Stimulated activated CD8-positive, alpha-beta memory T cell treated with anti-CD3 and anti-CD28 coated beads, Interleukin-12 subunit alpha, Interleukin-12 subunit beta, amount 100 ng/mL, for 1 hour (primary cell): ENCODE data around the gene CHRNA4.
"Not testable (repeated sequence)": the region's sequence is repeated elsewhere in the genome, so short reads cannot be mapped to it uniquely, and the experiment has no call there.

Source experiments
- DNase-seq: peaks from one replicate; pipeline ENCODE4 v3.0.0-alpha.2; 2020; ENCODE audit warnings: low read depth

CHRNA4 gene

DNA sequence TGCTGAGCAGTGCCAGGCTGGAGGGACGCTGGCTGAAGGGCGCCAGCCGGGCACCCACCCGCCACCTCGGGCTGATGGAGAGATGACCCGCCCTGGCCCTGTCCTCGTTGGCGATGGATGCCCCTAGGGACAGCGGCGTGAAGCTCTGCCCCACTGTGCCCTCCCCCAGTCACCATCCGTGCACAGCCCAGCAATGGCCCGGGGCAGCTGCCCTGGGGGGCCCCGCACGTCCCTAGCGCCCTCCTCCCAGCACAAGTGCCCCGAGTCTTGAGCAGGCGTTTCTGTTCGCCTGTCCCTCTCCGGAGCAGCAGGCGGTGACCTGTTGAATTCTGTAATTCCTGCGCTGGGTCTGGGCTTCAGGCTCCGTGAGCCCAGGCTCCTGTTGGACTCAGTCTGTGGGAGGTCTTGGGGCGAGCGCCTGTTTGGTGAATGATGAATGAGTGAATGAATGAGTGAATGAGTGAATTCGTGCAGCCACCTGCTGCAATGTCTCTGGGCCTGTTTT, 36.8 kb upstream of the CHRNA4 start:
- no peak for DNase-seq

DNA sequence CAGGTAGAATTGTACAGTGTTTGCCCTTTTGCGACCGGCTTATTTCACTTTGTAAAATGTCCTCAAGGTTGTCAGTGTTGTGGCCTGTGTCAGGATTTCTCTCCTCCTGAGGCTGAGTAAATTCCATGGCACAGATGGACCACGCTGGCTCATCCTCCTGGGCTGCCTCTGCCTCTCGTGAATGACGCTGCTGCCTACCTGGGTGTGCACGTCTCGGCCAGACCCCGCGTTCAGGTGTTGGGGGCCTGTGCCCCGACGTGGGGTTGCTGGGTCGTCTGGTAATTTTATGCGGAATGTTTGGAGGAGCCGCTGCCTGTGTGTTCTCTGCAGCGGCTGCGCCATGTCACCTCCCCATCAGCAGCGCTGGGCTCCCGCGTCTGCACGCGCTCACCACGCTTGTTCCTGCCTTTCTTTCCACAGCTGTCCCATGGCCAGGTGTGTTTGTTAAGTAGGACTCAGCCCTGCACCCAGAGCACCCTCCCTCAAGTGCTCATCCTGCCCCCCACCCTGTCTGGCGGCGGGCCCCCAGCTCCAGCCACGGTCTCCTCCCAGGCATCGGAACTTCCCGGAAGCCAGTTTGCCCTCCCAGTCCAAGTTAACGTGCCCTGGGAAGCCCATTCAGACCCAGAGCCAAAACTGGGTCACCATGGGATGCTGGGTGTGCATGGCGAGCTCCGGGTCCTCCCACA, 36.1 kb upstream of the CHRNA4 start:
- DNase-seq, result no peak

DNA sequence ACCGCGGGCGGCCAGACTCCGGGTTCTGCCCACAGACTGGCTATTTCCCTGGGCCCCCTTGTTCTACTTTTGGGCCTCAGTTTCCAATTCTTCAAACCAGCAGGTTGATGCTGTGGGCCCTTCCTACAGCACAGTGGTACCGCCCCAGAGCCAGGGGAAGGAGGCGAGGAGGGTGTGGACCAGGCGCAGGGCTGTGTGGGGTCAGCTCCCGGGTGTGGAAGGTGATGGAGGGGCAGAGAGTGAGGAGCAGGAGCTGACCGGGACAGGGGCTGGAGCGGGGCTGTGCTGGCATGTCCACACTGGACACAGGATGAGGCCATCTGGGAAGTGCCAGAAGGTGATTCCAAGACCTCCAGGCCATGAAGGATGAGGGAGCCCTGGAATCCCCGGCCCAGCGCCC, 35.2 kb upstream of the CHRNA4 start:
- no peak for DNase-seq

DNA sequence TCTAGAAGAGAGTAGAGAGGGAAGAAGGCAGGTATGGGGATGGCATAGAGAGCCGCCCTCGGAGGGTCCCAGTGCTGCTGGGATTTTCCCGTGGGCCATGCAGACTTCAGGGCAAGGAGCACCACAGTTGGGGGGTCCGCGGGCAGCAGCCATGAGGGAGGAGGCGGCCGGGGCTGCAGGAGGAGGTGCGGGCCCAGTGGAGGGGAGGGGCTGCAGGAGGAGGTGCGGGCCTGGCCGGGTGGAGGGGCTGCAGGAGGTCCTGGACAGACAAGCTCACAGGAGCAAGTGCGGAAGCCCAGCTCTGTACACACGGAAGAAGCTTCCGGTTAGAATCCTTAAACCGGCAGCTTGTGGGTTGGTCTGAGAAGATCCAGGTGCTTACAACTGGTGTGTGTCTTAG, 34.6 kb upstream of the CHRNA4 start:
- no peak for DNase-seq

- no peak for DNase-seq
Measured at GRCh38 chr20:63394920-63395455, 33.8 kb upstream of the CHRNA4 start.

DNA sequence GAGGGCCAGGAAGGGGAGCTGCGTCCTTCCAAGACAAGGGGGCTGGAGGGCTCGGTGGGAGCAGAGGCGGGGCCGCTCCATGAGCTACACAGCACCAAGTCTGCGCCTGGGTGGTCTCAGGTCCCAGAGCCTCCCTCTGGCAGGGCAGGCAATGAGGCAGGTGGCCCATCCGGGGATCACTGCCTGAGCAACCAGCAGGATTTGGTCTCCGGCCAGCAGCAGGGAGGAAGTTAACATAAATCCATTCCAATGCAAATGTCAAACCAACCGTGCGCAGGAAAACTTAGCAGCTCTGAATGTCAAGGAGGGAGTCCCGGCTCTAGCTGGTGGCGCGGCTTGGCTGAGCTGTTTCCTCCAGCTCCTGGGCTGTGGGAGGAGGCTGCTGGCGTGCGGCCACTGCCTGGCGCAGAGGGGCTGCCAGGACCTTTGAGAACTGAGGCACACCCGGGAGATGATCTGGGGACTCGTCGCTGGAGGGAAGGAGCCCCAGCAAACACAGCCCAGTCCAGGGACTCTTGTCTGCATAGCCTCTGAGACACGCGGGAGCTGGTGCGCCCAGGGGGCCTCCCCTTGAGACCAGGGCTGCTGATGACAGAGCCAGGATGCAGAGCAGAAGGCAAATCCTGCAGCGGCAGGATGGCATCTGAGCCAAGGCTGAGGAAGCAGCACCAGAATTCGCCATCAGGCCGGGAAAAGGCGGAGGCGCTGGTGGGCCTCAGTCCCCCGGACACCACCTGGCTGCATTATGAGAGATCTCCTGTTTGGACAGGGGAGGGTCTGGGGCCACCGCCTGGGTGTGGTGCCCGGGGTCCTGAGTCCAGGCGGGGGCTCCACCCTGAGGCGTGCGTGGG, 33.1 kb upstream of the CHRNA4 start:
- no peak for DNase-seq

- DNase-seq, result no peak
Measured at GRCh38 chr20:63393566-63393965, 32.4 kb upstream of the CHRNA4 start.

- DNase-seq, result no peak
Measured at GRCh38 chr20:63392465-63393365, 31.6 kb upstream of the CHRNA4 start.

- DNase-seq, result no peak
Measured at GRCh38 chr20:63387917-63388316, 26.8 kb upstream of the CHRNA4 start.

DNA sequence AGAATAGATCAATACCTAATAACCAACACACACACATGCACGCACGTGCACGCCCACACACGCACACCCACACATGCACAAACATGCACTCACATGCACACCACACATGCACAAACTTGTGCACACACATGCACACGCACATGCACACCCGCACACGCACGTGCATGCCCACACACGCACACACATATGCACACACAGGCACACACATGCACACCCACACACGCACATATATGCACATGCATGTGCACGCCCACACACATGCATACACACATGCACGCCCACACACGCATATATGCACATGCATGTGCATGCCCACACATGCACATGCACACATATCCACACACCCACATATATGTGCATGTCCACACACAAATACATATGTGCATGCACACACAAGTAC, 26.2 kb upstream of the CHRNA4 start:
- DNase-seq, result no peak

DNA sequence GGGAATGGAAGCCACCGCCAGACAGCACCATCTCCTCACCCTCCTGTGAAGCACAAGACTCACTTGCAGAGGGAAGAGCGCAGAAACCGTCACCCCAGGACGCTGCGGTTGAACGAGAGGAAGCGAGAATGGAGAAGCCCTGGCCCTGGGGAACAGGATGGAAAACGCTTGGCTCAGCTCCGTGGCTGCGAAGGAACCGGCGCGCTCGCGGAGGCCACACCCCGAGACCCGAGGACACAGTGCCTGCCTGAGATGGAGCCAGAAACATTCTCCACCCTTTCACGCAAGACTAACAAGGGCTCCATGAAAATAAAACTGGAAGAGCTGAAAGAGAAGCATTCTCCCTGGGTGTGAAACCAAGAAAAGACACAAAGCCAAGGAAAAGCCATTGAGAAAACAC, 25.3 kb upstream of the CHRNA4 start:
- DNase-seq, result no peak

DNA sequence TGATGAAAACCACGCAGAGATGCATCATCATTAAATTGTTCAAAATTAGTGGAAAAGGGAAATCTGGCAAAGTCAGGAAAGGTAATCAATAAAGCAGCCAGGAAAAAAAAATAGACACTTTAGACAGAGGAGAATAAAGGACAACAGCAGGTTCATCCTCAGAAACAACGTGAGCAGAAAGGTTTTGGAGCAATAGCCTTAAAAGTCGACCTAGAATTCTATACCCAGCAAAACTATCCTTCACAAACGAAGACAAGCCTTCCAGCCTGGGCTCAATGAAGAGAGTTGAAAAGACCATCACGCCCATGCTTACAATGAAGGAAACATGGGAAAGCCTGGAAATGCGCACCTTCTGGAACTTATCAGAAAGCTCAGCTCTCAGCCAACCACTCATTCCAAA, 24.7 kb upstream of the CHRNA4 start:
- no peak for DNase-seq

DNA sequence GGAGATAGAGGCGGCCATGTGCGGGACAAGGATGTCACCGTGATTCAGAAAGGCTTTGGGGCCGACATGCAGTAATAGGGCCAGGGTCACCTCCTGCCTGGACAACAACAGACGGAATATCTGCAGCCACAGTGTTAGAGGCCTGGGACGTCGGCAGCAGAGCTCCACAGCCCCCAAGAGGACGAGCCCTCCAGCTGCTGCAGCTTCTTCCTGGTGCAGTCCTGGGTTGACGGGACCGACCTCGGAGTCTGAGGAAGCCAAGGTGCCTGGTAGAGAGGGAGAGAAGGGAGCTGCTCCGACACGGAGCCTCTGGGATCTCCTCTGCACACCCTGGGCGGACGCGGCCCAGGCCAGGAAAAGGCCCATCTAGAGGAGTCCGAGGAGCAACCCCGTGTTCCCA, 23.2 kb upstream of the CHRNA4 start:
- no peak for DNase-seq

DNA sequence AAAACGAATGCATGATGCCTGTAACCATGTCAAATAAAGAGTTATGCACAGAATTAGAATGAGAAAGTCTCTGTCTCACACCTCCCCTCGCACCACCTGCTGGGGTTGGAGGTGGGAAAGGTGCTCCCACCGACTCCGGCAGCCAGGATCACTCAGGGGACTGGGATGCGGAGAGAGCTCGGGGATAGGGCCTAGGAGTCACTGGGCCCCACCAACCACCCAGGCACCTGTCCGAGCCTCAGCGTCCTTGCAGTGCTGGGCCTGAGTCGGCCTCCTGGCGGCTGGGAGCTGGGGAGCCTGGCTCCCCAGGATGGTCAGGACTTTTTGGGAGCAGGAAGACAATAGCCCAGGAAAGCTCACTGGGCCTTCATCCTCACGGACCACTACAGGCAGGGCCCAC, 22.4 kb upstream of the CHRNA4 start:
- DNase-seq, result no peak

- DNase-seq, result no peak
Measured at GRCh38 chr20:63382551-63383300, 21.6 kb upstream of the CHRNA4 start.

- no peak for DNase-seq
Measured at GRCh38 chr20:63381781-63382431, 20.8 kb upstream of the CHRNA4 start.

- no peak for DNase-seq
Measured at GRCh38 chr20:63380346-63380870, 19.3 kb upstream of the CHRNA4 start.

GRCh38 chr20:63379872-63380271, 18.7 kb upstream of the CHRNA4 start:
- DNase-seq, result not testable (repeated sequence)

DNA sequence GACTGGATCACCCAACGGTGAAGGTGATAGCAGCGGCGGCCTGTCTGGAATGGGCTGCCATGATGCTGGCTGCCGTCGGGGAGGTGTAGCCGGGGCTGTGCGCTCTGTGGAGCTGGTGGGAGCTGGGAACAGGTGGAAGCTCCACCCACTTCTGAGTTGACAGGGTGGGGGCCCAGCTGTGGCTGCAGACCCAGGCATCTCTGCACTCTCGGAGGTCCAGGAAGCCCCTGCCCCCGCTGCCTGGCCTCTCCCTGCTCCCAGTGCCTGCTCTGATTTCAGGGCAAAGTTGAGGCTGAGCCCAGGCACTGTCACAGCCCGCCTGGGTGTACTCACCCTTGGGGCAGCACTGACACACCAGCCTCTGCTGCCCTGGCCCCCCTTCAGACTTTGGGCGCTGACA, 18.1 kb upstream of the CHRNA4 start:
- no peak for DNase-seq

DNA sequence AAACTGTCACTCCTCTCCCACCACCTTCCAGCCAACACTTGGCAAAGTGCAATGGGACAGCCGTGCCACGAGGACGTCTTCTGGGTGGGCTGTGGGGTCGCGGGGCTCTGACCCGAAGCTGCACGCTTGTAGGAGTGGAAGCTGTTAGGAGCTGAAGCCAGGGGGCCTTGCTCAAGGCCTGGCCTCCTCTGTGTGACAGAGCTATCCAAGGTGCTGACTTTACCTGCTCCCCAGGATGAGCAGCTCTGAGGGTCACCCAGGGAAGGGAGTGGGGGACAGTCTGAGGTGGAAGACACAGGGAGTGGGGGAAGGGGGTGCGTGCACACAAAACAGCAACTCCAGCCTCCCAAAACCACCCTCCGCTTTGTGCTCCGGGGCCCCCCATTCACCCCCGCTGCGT, 17.5 kb upstream of the CHRNA4 start:
- DNase-seq, result no peak

DNA sequence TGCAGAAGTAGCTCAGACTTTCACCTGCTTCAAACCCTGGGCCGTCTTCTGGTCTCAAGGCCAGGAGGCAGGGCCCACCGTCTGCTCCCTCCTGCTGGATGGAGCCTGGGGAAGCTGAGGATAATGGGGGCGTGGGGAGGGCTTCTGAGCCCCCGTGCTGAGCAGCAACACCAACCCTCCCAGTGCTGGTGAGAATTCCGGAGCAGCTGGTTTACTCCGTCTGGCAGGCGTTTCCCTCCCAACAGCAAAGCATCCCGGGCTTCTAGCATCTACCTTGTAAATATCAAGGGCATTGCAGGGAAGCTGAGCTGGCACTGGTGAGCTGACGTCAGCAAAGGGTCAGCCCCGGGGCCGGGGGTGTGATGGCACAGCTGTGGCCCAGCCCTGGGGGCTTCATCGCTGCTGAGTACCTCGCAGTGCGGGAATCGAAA, 16.8 kb upstream of the CHRNA4 start:
- DNase-seq, result no peak
